K562 (cell line): ENCODE results near the gene FOXJ3. TPM values are rescaled to one million over a fixed set of nuclear protein-coding genes. Genes with fewer than 3 reads are reported as not detected.

Experiments
- ATF7 ChIP-seq: fragments of 450-650 bp; IDR thresholded peaks from 2 replicates; pipeline ENCODE4 v1.7.1; 2014; ENCODE audit warnings: mild to moderate bottlenecking, moderate library complexity
- CXXC5 ChIP-seq: fragments of 250-450 bp; sonication (Bioruptor Pico); IDR thresholded peaks from 2 replicates; pipeline ENCODE4 v1.8.0; 2022; ENCODE audit warnings: inconsistent platforms, mild to moderate bottlenecking, moderate library complexity
- GATAD2B ChIP-seq: fragments of 450-650 bp; IDR thresholded peaks from 2 replicates; pipeline ENCODE4 v1.6.1; 2017; ENCODE audit warnings: mild to moderate bottlenecking, borderline replicate concordance
- JUND ChIP-seq, 2 experiments: IDR thresholded peaks; 2 replicates in 1 of 2; 3 replicates in 1 of 2; pipeline ENCODE4 v1.6.1; 2011; ENCODE audit warnings: borderline replicate concordance in 2 of 2, low read depth in 2 of 2, low read length in 2 of 2, improper control_type of control experiment in 1 of 2, missing biosample characterization in 1 of 2, missing genetic modification characterization in 1 of 2, missing genetic modification reagents in 1 of 2
- NFATC3 ChIP-seq: fragments of 450-650 bp; IDR thresholded peaks from 2 replicates; pipeline ENCODE4 v1.6.1; 2017; ENCODE audit warnings: mild to moderate bottlenecking
- NFE2 ChIP-seq: IDR thresholded peaks from 2 replicates; pipeline ENCODE4 v1.6.1; 2014; ENCODE audit warnings: antibody characterized with exemption, low read depth
- RAD51 ChIP-seq: fragments of 450-650 bp; IDR thresholded peaks from 2 replicates; pipeline ENCODE4 v1.7.1; 2016; ENCODE audit warnings: low read depth, mild to moderate bottlenecking, borderline replicate concordance
- SMAD3 ChIP-seq: fragments of 450-650 bp; formaldehyde crosslinking; conservative IDR thresholded peaks from 2 replicates; pipeline ENCODE4 v1.4.0; 2020; ENCODE audit warnings: mild to moderate bottlenecking
- ZBTB7A ChIP-seq: IDR thresholded peaks from 2 replicates; pipeline ENCODE4 v1.6.1; 2011; ENCODE audit warnings: low read depth, mild to moderate bottlenecking, low read length, moderate library complexity, borderline replicate concordance; ENCODE audit not compliant: control insufficient read depth
- ZFX ChIP-seq: sonication (generic); formaldehyde crosslinking; IDR thresholded peaks from 2 replicates; pipeline ENCODE4 v1.8.0; 2022; ENCODE audit warnings: mild to moderate bottlenecking, missing genetic modification reagents, moderate library complexity
- ZNF518B ChIP-seq: fragments of 250-450 bp; sonication (Bioruptor Pico); IDR thresholded peaks from 2 replicates; pipeline ENCODE4 v1.5.0; 2021; ENCODE audit warnings: mild to moderate bottlenecking, moderate library complexity
- polyA plus RNA-seq, 8 experiments: library from polyadenylated mRNA; depleted of rRNA in 4 of 8; stranded (reverse) in 5 of 8; unstranded in 3 of 8; fragments of >200 nt; fragmentation: Nextera tagmentation in 2 of 8; fragmentation: Illumina TruSeq in 1 of 8; extraction: Ambion mirVana in 2 of 8; extraction: Trizol in 1 of 8; gene quantifications; 2 replicates each; pipeline versions ENCODE4 v1.2.1 to v1.2.3, GENCODE V29; 2011 to 2014; ENCODE audit warnings: inconsistent platforms in 1 of 8, missing spikeins in 1 of 8
- total RNA-seq, 7 experiments: library from RNA; depleted of rRNA in 6 of 7; stranded (reverse); fragments of >200 nt in 6 of 7; fragmentation: Illumina TruSeq in 2 of 7; extraction: Trizol in 2 of 7; gene quantifications; 2 replicates each; pipeline versions ENCODE4 v1.2.1 to v1.2.3, GENCODE V29; 2011 to 2021; ENCODE audit warnings: low replicate concordance in 1 of 7
- TF ChIP-seq, protein P1 (sequence below): fragments of 200-800 bp; sonication (Bioruptor generic); IDR thresholded peaks from 2 replicates; pipeline ENCODE4 v1.6.1; 2016; ENCODE audit warnings: missing genetic modification characterization, missing compliant biosample characterization
- TF ChIP-seq, protein P2 (sequence below): IDR thresholded peaks from 3 replicates; pipeline ENCODE4 v1.6.1; 2011; ENCODE audit warnings: borderline replicate concordance, mild to moderate bottlenecking; ENCODE audit not compliant: insufficient read length, insufficient read depth
- TF ChIP-seq, protein P3 (sequence below), 2 experiments: fragments of 450-650 bp in 1 of 2; sonication (generic) in 1 of 2; formaldehyde crosslinking in 1 of 2; IDR thresholded peaks in 1 of 2; conservative IDR thresholded peaks in 1 of 2; 2 replicates each; pipeline versions ENCODE4 v1.6.1 to v1.8.1; 2016 to 2023; ENCODE audit warnings: mild to moderate bottlenecking in 2 of 2, moderate library complexity in 2 of 2, inconsistent platforms in 1 of 2, missing genetic modification reagents in 1 of 2
- TF ChIP-seq, protein P4 (sequence below): fragments of 200-800 bp; sonication (Bioruptor generic); IDR thresholded peaks from 2 replicates; pipeline ENCODE4 v1.6.1; 2017; ENCODE audit warnings: missing genetic modification characterization, missing compliant biosample characterization

FOXJ3 gene
- total and polyA plus RNA-seq, 9 of the 15 experiments (the other 6 are each of a cell fraction or from before 2014, with no cell fraction given) = 8.7 to 35.3 (median 23.4) TPM

- TF ChIP-seq, protein P1, sequence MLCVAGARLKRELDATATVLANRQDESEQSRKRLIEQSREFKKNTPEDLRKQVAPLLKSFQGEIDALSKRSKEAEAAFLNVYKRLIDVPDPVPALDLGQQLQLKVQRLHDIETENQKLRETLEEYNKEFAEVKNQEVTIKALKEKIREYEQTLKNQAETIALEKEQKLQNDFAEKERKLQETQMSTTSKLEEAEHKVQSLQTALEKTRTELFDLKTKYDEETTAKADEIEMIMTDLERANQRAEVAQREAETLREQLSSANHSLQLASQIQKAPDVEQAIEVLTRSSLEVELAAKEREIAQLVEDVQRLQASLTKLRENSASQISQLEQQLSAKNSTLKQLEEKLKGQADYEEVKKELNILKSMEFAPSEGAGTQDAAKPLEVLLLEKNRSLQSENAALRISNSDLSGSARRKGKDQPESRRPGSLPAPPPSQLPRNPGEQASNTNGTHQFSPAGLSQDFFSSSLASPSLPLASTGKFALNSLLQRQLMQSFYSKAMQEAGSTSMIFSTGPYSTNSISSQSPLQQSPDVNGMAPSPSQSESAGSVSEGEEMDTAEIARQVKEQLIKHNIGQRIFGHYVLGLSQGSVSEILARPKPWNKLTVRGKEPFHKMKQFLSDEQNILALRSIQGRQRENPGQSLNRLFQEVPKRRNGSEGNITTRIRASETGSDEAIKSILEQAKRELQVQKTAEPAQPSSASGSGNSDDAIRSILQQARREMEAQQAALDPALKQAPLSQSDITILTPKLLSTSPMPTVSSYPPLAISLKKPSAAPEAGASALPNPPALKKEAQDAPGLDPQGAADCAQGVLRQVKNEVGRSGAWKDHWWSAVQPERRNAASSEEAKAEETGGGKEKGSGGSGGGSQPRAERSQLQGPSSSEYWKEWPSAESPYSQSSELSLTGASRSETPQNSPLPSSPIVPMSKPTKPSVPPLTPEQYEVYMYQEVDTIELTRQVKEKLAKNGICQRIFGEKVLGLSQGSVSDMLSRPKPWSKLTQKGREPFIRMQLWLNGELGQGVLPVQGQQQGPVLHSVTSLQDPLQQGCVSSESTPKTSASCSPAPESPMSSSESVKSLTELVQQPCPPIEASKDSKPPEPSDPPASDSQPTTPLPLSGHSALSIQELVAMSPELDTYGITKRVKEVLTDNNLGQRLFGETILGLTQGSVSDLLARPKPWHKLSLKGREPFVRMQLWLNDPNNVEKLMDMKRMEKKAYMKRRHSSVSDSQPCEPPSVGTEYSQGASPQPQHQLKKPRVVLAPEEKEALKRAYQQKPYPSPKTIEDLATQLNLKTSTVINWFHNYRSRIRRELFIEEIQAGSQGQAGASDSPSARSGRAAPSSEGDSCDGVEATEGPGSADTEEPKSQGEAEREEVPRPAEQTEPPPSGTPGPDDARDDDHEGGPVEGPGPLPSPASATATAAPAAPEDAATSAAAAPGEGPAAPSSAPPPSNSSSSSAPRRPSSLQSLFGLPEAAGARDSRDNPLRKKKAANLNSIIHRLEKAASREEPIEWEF (CRISPR knock-in tag) = no peak
- TF ChIP-seq SMAD3 (CRISPR knock-in tag) = no peak
- no peak for TF ChIP-seq ZFX
- 0 out of 2 replicates have a peak, but pooled peaks have one; percentile 14 for TF ChIP-seq JUND (IDR thresholded peaks at IDR 0.05; ENCODE audit: borderline replicate concordance, low read depth, low read length)
- peak; percentile 40; the same call in 1 of the 3 replicates for TF ChIP-seq JUND (tag; IDR thresholded peaks at IDR 0.05; ENCODE audit: borderline replicate concordance, low read depth, low read length)
- TF ChIP-seq, protein P2, sequence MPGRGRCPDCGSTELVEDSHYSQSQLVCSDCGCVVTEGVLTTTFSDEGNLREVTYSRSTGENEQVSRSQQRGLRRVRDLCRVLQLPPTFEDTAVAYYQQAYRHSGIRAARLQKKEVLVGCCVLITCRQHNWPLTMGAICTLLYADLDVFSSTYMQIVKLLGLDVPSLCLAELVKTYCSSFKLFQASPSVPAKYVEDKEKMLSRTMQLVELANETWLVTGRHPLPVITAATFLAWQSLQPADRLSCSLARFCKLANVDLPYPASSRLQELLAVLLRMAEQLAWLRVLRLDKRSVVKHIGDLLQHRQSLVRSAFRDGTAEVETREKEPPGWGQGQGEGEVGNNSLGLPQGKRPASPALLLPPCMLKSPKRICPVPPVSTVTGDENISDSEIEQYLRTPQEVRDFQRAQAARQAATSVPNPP = no peak
- no peak for TF ChIP-seq RAD51
- peak; percentile 32; the same call in 1 of the 2 replicates for TF ChIP-seq ATF7
- TF ChIP-seq, protein P3, sequence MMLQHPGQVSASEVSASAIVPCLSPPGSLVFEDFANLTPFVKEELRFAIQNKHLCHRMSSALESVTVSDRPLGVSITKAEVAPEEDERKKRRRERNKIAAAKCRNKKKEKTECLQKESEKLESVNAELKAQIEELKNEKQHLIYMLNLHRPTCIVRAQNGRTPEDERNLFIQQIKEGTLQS (IDR thresholded peaks at IDR 0.05) = 0 out of 2 replicates have a peak, but pooled peaks have one; percentile 14
- TF ChIP-seq, protein P3 (CRISPR knock-in tag; conservative IDR thresholded peaks at IDR 0.05) = no peak
- TF ChIP-seq NFE2 = no peak
- TF ChIP-seq NFATC3 = no peak
- TF ChIP-seq, protein P4, sequence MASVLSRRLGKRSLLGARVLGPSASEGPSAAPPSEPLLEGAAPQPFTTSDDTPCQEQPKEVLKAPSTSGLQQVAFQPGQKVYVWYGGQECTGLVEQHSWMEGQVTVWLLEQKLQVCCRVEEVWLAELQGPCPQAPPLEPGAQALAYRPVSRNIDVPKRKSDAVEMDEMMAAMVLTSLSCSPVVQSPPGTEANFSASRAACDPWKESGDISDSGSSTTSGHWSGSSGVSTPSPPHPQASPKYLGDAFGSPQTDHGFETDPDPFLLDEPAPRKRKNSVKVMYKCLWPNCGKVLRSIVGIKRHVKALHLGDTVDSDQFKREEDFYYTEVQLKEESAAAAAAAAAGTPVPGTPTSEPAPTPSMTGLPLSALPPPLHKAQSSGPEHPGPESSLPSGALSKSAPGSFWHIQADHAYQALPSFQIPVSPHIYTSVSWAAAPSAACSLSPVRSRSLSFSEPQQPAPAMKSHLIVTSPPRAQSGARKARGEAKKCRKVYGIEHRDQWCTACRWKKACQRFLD (CRISPR knock-in tag) = no peak
- TF ChIP-seq ZBTB7A = peak; percentile 37; the same call in 1 of the 2 replicates
- no peak for TF ChIP-seq GATAD2B
- TF ChIP-seq ZNF518B (CRISPR knock-in tag) = no peak
- TF ChIP-seq CXXC5 = no peak
These were observed 166.7 kb downstream of the FOXJ3 start (continued) for GRCh38 chr1:42168391-42168670.
